NB4 (cell line): Measurements from ENCODE around the gene PITPNC1.
"Not testable (repeated sequence)": the region's sequence is repeated elsewhere in the genome, so short reads cannot be mapped to it uniquely, and the experiment has no call there.

ENCODE experiments used
- DNase-seq: peaks from one replicate; pipeline ENCODE4 v3.0.0; 2010; ENCODE audit warnings: low read depth
- H3K4me3 ChIP-seq: one replicate; pipeline ENCODE4 v1.5.1; 2011; ENCODE audit warnings: mild to moderate bottlenecking, low read depth, low read length, moderate library complexity
- MYC ChIP-seq: IDR thresholded peaks from 2 replicates; pipeline ENCODE4 v1.6.1; 2011; ENCODE audit warnings: low read depth, low read length
- POLR2A ChIP-seq: IDR thresholded peaks from 2 replicates; pipeline ENCODE4 v1.6.1; 2011; ENCODE audit warnings: mild to moderate bottlenecking; ENCODE audit not compliant: insufficient read length; ENCODE audit errors: extremely low read depth
- TF ChIP-seq, protein P1 (sequence below): IDR thresholded peaks from one replicate; pipeline ENCODE4 v1.5.1; 2012; ENCODE audit warnings: low read depth, low read length
- TF ChIP-seq, protein P2 (sequence below): IDR thresholded peaks from 2 replicates; pipeline ENCODE4 v1.6.1; 2011; ENCODE audit warnings: low read depth, low read length

Gene PITPNC1

DNA sequence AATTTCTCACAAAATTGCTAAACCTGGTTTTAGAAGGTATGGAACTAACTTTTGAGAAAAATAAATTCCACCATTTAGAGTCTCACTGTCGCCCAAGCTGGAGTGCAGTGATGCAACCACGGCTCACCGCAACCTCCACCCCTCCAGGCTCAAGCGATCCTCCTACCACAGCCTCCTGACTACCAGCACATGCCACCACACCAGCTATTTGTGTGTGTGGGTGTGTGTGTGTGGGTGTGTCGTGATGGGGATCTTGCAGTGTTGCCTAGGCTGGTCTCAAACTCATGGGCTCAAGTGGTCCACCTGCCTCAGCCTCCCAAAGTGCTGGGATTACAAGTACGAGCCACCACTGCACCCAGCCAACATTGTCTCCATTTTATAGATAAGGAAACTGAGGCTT lies 269.4 kb downstream of the PITPNC1 start:
- TF ChIP-seq, protein P1, sequence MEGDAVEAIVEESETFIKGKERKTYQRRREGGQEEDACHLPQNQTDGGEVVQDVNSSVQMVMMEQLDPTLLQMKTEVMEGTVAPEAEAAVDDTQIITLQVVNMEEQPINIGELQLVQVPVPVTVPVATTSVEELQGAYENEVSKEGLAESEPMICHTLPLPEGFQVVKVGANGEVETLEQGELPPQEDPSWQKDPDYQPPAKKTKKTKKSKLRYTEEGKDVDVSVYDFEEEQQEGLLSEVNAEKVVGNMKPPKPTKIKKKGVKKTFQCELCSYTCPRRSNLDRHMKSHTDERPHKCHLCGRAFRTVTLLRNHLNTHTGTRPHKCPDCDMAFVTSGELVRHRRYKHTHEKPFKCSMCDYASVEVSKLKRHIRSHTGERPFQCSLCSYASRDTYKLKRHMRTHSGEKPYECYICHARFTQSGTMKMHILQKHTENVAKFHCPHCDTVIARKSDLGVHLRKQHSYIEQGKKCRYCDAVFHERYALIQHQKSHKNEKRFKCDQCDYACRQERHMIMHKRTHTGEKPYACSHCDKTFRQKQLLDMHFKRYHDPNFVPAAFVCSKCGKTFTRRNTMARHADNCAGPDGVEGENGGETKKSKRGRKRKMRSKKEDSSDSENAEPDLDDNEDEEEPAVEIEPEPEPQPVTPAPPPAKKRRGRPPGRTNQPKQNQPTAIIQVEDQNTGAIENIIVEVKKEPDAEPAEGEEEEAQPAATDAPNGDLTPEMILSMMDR, result no peak
- TF ChIP-seq, protein P2, sequence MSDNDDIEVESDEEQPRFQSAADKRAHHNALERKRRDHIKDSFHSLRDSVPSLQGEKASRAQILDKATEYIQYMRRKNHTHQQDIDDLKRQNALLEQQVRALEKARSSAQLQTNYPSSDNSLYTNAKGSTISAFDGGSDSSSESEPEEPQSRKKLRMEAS, result no peak
- no peak overlapping the region for H3K4me3 ChIP-seq
- DNase-seq, result no peak

DNA sequence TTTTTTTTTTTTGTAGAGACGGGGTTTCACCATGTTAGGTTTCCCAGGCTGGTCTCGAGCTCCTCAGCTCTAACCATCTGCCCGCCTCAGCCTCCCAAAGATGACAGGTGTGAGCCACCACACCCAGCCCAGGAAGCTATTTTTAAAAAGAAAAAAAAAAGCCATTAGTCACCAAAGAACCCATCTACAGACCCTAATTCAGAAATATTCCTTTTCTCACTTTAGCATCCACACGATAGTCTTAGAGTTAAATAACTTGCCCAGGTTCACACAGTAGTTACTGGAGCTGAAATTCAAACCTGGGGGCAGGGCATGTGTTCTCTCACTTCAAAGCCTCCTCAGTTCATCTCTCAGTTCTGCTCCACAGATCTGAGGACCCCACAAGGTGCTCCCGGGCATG lies 270.4 kb downstream of the PITPNC1 start:
- TF ChIP-seq, protein P2, result no peak
- TF ChIP-seq, protein P1, result no peak
- TF ChIP-seq POLR2A, result no peak
- no peak for TF ChIP-seq MYC
- DNase-seq, result no peak

DNA sequence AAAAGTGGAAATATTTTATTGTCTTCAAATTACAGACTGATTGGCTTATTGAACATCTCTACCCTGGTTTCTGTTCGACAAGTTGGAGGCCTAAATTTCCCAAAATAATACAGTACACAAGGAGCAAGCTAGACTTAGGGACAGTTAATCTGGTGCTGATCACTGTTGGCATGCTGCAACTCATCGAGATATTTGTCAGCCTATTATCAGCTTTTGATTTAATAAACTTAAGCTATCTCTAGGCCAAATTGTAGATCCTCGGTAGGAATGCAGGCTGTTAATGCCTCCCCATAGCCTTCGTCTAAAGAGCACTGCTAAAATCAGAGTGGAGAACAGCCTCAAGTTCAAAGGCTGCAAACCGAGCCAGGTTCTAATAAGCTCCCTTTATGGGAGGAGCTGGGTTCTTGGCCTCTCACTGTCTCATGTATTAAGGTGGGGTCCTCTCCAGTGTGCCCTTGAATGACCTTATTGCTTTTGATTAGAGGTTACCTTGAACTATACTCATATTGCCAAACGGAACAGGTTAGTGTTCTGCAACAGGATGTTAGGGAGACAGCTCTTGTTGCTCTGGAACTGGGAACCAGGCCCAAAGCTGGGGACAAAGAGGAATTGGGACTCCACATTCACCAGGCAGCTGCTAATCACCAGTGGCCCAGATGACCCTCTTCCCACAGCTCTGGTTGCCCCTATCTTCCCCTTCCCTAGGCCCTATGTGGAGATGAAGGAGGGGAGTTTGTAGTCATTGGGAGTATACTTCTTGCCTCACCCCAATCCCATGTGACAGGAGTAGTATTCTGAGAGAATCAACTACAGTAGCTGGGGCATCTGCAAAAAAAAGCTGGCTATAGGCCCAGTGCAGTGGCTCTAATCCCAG lies 271.2 kb downstream of the PITPNC1 start:
- no peak overlapping the region for H3K4me3 ChIP-seq
- TF ChIP-seq POLR2A, result no peak
- TF ChIP-seq, protein P2, result no peak
- TF ChIP-seq MYC, result no peak
- TF ChIP-seq, protein P1, result no peak
- peak; percentile 12 for DNase-seq

More for the DNA sequence above, 270.4 kb downstream of the PITPNC1 start:
- H3K4me3 ChIP-seq, result no peak overlapping the region

DNA sequence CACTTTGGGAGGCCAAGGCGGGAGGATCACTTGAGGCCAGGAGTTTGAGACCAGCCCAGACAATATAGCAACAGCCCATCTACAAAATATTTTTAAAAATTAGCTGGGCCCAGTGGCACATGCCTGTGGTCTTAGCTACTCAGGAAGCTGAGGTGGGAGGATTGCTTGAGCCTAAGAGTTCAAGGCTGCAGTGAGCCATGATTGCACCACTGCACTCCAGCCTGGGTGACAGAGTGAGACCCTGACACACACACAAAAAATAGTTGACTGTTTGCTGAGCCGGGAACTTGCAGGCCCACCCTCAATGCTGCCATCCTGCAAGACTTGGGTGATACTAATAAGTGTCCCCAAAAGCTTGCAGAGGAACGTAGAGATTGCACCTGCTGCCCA lies 271.8 kb downstream of the PITPNC1 start:
- not testable (repeated sequence) for DNase-seq, H3K4me3 ChIP-seq

DNA sequence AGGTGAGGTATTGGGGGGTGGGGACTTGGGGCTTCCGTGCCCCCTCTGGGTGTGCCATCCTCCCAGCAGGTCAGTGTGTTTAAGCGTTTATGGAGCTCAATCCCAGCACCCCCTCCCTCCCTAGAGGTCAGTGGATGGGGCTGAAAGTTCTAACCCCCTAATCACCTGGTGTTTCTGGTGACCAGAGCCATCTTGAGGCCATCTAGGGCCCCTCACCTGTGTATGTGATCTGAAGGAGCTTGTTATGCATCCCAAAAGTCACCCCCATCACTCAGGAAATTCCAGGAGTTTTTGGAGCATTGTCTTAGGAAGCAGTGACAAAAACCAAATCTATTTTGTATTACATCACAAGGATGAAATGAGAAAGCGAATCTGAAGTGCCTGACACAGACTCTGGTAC lies 272.8 kb downstream of the PITPNC1 start:
- DNase-seq, result no peak
- no peak for TF ChIP-seq POLR2A
- TF ChIP-seq, protein P1, result no peak
- TF ChIP-seq, protein P2, result no peak
- TF ChIP-seq MYC, result no peak
- no peak overlapping the region for H3K4me3 ChIP-seq

DNA sequence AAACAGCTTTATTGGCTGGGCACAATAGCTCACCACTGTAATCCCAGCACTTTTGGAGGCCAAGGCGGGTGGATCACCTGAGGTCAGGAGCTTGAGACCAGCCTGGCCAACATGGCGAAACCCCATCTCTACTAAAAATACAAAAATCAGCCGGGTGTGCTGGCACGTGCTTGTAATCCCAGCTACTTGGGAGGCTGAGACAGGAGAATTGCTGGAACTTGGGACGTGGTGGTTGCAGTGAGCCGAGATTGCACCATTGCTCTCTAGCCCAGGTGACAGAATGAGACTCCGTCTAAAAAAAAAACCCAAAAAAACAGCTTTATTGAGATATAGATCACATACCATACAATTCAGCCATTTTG lies 274.1 kb downstream of the PITPNC1 start:
- not testable (repeated sequence) for H3K4me3 ChIP-seq, DNase-seq

DNA sequence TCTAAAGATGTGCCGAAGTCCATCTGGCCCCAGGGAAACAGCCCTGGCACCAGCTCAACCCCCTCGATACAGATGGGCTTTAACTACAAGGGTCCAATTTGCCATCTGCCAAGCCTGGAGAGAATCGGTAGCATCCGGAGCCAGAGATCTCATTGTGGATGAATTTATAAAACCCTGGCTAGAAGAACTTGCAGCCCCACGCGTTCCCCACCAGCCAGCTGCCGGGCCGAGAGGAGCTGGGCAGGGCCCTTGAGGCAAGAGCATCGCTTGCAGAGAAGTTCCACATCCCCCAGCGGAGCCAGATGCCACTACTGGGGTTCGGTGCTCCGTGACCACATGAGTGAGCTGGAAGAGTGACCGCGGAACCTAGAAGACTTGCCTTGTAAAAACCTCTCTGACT lies 275.4 kb downstream of the PITPNC1 start:
- DNase-seq, result no peak
- no peak overlapping the region for H3K4me3 ChIP-seq
- TF ChIP-seq, protein P2, result no peak
- TF ChIP-seq, protein P1, result no peak
- TF ChIP-seq POLR2A (no peak), MYC (no peak)
